GM19025 (cell line): Measurements from ENCODE around the gene EGFLAM.

Experiments
- ATAC-seq: cut with Tn5 transposase; IDR thresholded peaks from one replicate; pipeline ENCODE4 v1.9.1; 2021; ENCODE audit warnings: mild to moderate bottlenecking, low read depth, moderate library complexity; ENCODE audit not compliant: unreplicated experiment

Gene EGFLAM

GRCh38 chr5:38465702-38466423 lies 207.5 kb downstream of the EGFLAM start:
- ATAC-seq, result no peak

GRCh38 chr5:38466424-38467189 lies 208.2 kb downstream of the EGFLAM start:
- no peak for ATAC-seq

- no peak for ATAC-seq
These were observed 209.1 kb downstream of the EGFLAM start for GRCh38 chr5:38467353-38468040.

- no peak for ATAC-seq
These were observed 209.9 kb downstream of the EGFLAM start for GRCh38 chr5:38468202-38468673.

- no peak for ATAC-seq
These were observed 210.8 kb downstream of the EGFLAM start for GRCh38 chr5:38468978-38469706.

GRCh38 chr5:38469707-38470267 lies 211.4 kb downstream of the EGFLAM start:
- ATAC-seq, result no peak

GRCh38 chr5:38471709-38472108 lies 213.3 kb downstream of the EGFLAM start:
- no peak for ATAC-seq

- no peak for ATAC-seq
These were observed 214.2 kb downstream of the EGFLAM start for GRCh38 chr5:38472541-38472940.

GRCh38 chr5:38473008-38473407 lies 214.6 kb downstream of the EGFLAM start:
- ATAC-seq, result no peak

GRCh38 chr5:38478166-38478565 lies 219.8 kb downstream of the EGFLAM start:
- ATAC-seq, result no peak

GRCh38 chr5:38478878-38479277 lies 220.5 kb downstream of the EGFLAM start:
- ATAC-seq, result no peak

- ATAC-seq, result no peak
These were observed 221.1 kb downstream of the EGFLAM start for GRCh38 chr5:38479315-38479904.

GRCh38 chr5:38483805-38484398 lies 225.5 kb downstream of the EGFLAM start:
- ATAC-seq, result no peak

- ATAC-seq, result no peak
These were observed 235.8 kb downstream of the EGFLAM start for GRCh38 chr5:38494175-38494574.

- ATAC-seq, result no peak
These were observed 236.4 kb downstream of the EGFLAM start for GRCh38 chr5:38494763-38495162.

- ATAC-seq, result no peak
These were observed 239.6 kb downstream of the EGFLAM start for GRCh38 chr5:38497946-38498345.

- no peak for ATAC-seq
These were observed 242.4 kb downstream of the EGFLAM start for GRCh38 chr5:38500573-38501260.

GRCh38 chr5:38506302-38506701 lies 247.9 kb downstream of the EGFLAM start:
- ATAC-seq, result no peak

- ATAC-seq, result no peak
These were observed 250.8 kb downstream of the EGFLAM start for GRCh38 chr5:38509185-38509584.
